Hepatocyte (in vitro differentiated cells): ENCODE results near the gene ULK4. TPM values are rescaled to one million over a fixed set of nuclear protein-coding genes. Genes with fewer than 3 reads are reported as not detected.

Source experiments
- DNase-seq: peaks from one replicate; pipeline ENCODE4 v3.0.0-alpha.2; 2016; ENCODE audit warnings: low spot score
- H2AFZ ChIP-seq: fragments of 200-600 bp; sonication (generic); 2 replicates; pipeline ENCODE4 v1.6.0; 2016; ENCODE audit warnings: antibody characterized with exemption, mild to moderate bottlenecking
- H3K27ac ChIP-seq: fragments of 200-600 bp; sonication (generic); 2 replicates; pipeline ENCODE4 v1.5.1; 2016; ENCODE audit warnings: mild to moderate bottlenecking
- H3K27me3 ChIP-seq: fragments of 200-600 bp; sonication (generic); 2 replicates; pipeline ENCODE4 v1.6.1; 2016
- H3K36me3 ChIP-seq: fragments of 200-600 bp; sonication (generic); replicated peaks from 2 replicates; pipeline ENCODE4 v1.5.1; 2016; ENCODE audit warnings: low read depth; ENCODE audit not compliant: insufficient read depth
- H3K4me1 ChIP-seq: fragments of 200-600 bp; sonication (generic); 2 replicates; pipeline ENCODE4 v1.5.1; 2016; ENCODE audit warnings: mild to moderate bottlenecking, moderate library complexity; ENCODE audit not compliant: insufficient read depth
- H3K4me2 ChIP-seq: fragments of 200-600 bp; sonication (generic); 2 replicates; pipeline ENCODE4 v1.6.0; 2016
- H3K4me3 ChIP-seq: fragments of 200-600 bp; sonication (generic); 2 replicates; pipeline ENCODE4 v1.5.1; 2016; ENCODE audit warnings: mild to moderate bottlenecking
- H3K79me2 ChIP-seq: fragments of 200-600 bp; sonication (generic); 2 replicates; pipeline ENCODE4 v1.6.0; 2017; ENCODE audit warnings: mild to moderate bottlenecking
- H3K9me2 ChIP-seq: fragments of 200-600 bp; sonication (generic); replicated peaks from 2 replicates; pipeline ENCODE4 v1.6.0; 2017; ENCODE audit warnings: mild to moderate bottlenecking; ENCODE audit not compliant: insufficient read depth
- H3K9me3 ChIP-seq: fragments of 200-600 bp; sonication (generic); 2 replicates; pipeline ENCODE4 v1.5.1; 2016; ENCODE audit warnings: low read depth, mild to moderate bottlenecking
- H4K20me1 ChIP-seq: fragments of 200-600 bp; sonication (generic); 2 replicates; pipeline ENCODE4 v1.6.0; 2016; ENCODE audit warnings: mild to moderate bottlenecking; ENCODE audit not compliant: insufficient read depth, poor library complexity, severe bottlenecking
- EZH2 ChIP-seq: fragments of 200-600 bp; sonication (generic); IDR thresholded peaks from 2 replicates; pipeline ENCODE4 v1.6.1; 2016; ENCODE audit warnings: antibody characterized with exemption, mild to moderate bottlenecking, borderline replicate concordance
- EZH2phosphoT487 ChIP-seq: fragments of 200-600 bp; sonication (generic); IDR thresholded peaks from one replicate; pipeline ENCODE4 v1.6.1; 2018; ENCODE audit warnings: antibody characterized with exemption, mild to moderate bottlenecking, low read depth, moderate library complexity; ENCODE audit not compliant: unreplicated experiment, severe bottlenecking
- WGBS: methylation state at CpG from one replicate; pipeline ENCODE4 v1.1.6; 2016; ENCODE audit warnings: low lambda C conversion rate; ENCODE audit errors: missing lambda C conversion rate; 5-methylcytosine and 5-hydroxymethylcytosine counted together
- polyA plus RNA-seq: library from polyadenylated mRNA; unstranded; fragments of >200 nt; fragmentation: Nextera tagmentation; extraction: Ambion mirVana; gene quantifications from 2 replicates; pipeline ENCODE4 v1.2.1, GENCODE V29; 2016
- total RNA-seq: library from RNA; depleted of rRNA; stranded (reverse); fragments of >200 nt; gene quantifications from 2 replicates; pipeline ENCODE4 v1.2.3, GENCODE V29; 2014
- TF ChIP-seq, protein P1 (sequence below): fragments of 200-600 bp; sonication (generic); IDR thresholded peaks from 2 replicates; pipeline ENCODE4 v1.5.1; 2016; ENCODE audit warnings: antibody characterized with exemption, mild to moderate bottlenecking; ENCODE audit not compliant: poor library complexity

The ULK4 gene
- total and polyA plus RNA-seq, 2 experiments from 2014 or later, result 3.8 to 9.1 TPM

DNA sequence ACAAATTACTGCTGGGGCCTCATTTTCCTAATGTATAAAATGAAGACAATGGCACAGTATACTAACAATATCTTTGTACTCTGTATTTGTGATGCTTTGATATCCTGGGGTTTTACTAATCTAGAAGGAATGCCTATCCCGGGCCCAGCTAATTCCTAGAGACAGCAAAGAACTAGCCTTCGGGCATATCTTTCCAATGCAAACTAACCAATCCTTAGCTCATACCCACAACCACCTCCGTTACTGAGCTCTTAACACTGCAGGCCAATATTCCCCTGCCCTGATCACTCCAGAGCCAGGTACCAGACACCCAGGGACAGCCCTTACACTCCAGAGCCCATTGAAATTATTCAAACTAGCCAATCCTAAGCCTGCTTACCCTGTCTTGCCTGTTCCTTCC lies 309.0 kb downstream of the ULK4 start:
- no peaks in the 10 kb centered on the region for H4K20me1 ChIP-seq
- no peak overlapping the region for H2AFZ ChIP-seq
- no peaks in the 10 kb centered on the region for H3K27me3 ChIP-seq
- no peak overlapping the region for H3K4me3 ChIP-seq
- no peaks in the 10 kb centered on the region for H3K9me2 ChIP-seq
- 57% methylated on average over 3 of the region's 3 CpGs for WGBS
- no peaks in the 10 kb centered on the region for H3K9me3 ChIP-seq
- no peak for DNase-seq
- TF ChIP-seq, protein P1, sequence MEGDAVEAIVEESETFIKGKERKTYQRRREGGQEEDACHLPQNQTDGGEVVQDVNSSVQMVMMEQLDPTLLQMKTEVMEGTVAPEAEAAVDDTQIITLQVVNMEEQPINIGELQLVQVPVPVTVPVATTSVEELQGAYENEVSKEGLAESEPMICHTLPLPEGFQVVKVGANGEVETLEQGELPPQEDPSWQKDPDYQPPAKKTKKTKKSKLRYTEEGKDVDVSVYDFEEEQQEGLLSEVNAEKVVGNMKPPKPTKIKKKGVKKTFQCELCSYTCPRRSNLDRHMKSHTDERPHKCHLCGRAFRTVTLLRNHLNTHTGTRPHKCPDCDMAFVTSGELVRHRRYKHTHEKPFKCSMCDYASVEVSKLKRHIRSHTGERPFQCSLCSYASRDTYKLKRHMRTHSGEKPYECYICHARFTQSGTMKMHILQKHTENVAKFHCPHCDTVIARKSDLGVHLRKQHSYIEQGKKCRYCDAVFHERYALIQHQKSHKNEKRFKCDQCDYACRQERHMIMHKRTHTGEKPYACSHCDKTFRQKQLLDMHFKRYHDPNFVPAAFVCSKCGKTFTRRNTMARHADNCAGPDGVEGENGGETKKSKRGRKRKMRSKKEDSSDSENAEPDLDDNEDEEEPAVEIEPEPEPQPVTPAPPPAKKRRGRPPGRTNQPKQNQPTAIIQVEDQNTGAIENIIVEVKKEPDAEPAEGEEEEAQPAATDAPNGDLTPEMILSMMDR, result no peak
- TF ChIP-seq EZH2phosphoT487, result no peak
- no peak for TF ChIP-seq EZH2
- peak overlapping the region; percentile 40 for H3K27ac ChIP-seq
- H3K79me2 ChIP-seq, result no peaks in the 10 kb centered on the region
- H3K4me1 ChIP-seq, result peaks cover 15% of the 10 kb centered on the region
- no peaks in the 10 kb centered on the region for H3K36me3 ChIP-seq
- H3K4me2 ChIP-seq, result peak overlapping the region; percentile 38

- Histone ChIP-seq H4K20me1 (no peaks in the 10 kb centered on the region), H3K9me3 (no peaks in the 10 kb centered on the region), H3K27me3 (no peaks in the 10 kb centered on the region), H3K79me2 (no peaks in the 10 kb centered on the region), H2AFZ (no peak overlapping the region), H3K4me2 (no peak overlapping the region), H3K27ac (peak overlapping the region; percentile 40), H3K36me3 (no peaks in the 10 kb centered on the region), H3K4me3 (no peak overlapping the region), H3K4me1 (peaks cover 15% of the 10 kb centered on the region), H3K9me2 (no peaks in the 10 kb centered on the region)
- 58% methylated on average over 4 of the region's 4 CpGs for WGBS
- DNase-seq, result no peak
- no peak for TF ChIP-seq EZH2phosphoT487
- no peak for TF ChIP-seq EZH2
- TF ChIP-seq, protein P1, result no peak
Observed at GRCh38 chr3:41652506-41652905, 309.4 kb downstream of the ULK4 start.

- no peaks in the 10 kb centered on the region for H3K27me3 ChIP-seq
Observed at GRCh38 chr3:41651718-41652117, 310.2 kb downstream of the ULK4 start.

More at GRCh38 chr3:41651718-41652117, 310.2 kb downstream of the ULK4 start:
- Histone ChIP-seq H3K4me3 (no peak overlapping the region), H3K36me3 (no peaks in the 10 kb centered on the region), H3K4me2 (no peak overlapping the region), H3K4me1 (peaks cover 15% of the 10 kb centered on the region), H3K9me2 (no peaks in the 10 kb centered on the region), H3K79me2 (no peaks in the 10 kb centered on the region), H3K27ac (no peak overlapping the region), H3K9me3 (no peaks in the 10 kb centered on the region), H4K20me1 (no peaks in the 10 kb centered on the region), H2AFZ (no peak overlapping the region)
- no peak for DNase-seq
- TF ChIP-seq EZH2, result no peak
- TF ChIP-seq, protein P1, result no peak
- TF ChIP-seq EZH2phosphoT487, result no peak
